ENCODE measurements around the gene MRAS.

GRCh38 chr3:138338244-138338643, 10.1 kb upstream of the MRAS start:
- TF ChIP-seq CTCF (IDR thresholded peaks at IDR 0.05) (no peak), POLR2A (IDR thresholded peaks at IDR 0.05) (no peak), POLR2AphosphoS5 (IDR thresholded peaks at IDR 0.05) (no peak)

Measured in upper lobe of left lung (tissue), 4 donors.